IMR-90 (cell line): ENCODE data around the gene SRD5A3. TPM values are rescaled to one million over a fixed set of nuclear protein-coding genes. Genes with fewer than 3 reads are reported as not detected.

ENCODE experiments used
- ATAC-seq: fragments of 200-7000 bp; cut with Tn5 transposase; 2 replicates; pipeline ENCODE4 v1.9.1; 2020; ENCODE audit warnings: low read depth, mild to moderate bottlenecking, moderate library complexity
- BruUV-seq: library from RNA; stranded (reverse); fragments of 400-500 nt; replicated peaks from 2 replicates; lab custom pipeline; 2021; lab: Mats Ljungman, UMichigan
- CTCF ChIA-PET: fragments of 300-600 bp; formaldehyde crosslinking; extraction: SDS; loops from one replicate; lab custom pipeline; 2021; ENCODE audit warnings: antibody characterized with exemption; lab: Yijun Ruan, JAX
- POLR2A ChIA-PET: fragments of 300-600 bp; sonication (Branson Sonifier 250); formaldehyde crosslinking; loops from one replicate; lab custom pipeline; 2022; ENCODE audit warnings: antibody characterized with exemption; ENCODE audit not compliant: unreplicated experiment; lab: Charles Lee
- DNase-seq: peaks from one replicate; pipeline ENCODE4 v3.0.0; 2013
- H2AFZ ChIP-seq: replicated peaks from 2 replicates; pipeline ENCODE3; 2013; ENCODE audit warnings: low read length, mild to moderate bottlenecking; ENCODE audit not compliant: poor library complexity
- H2AK5ac ChIP-seq: 2 replicates; pipeline ENCODE4 v1.6.1; 2013; ENCODE audit warnings: low read depth, low read length, inconsistent platforms
- H2AK9ac ChIP-seq: replicated peaks from 2 replicates; pipeline ENCODE3; 2013; ENCODE audit warnings: mild to moderate bottlenecking, low read depth, low read length, moderate library complexity; ENCODE audit not compliant: poor library complexity
- H2BK120ac ChIP-seq: 2 replicates; pipeline ENCODE4 v1.6.1; 2013; ENCODE audit warnings: low read depth, low read length, inconsistent platforms
- H2BK15ac ChIP-seq: 3 replicates; pipeline ENCODE4 v1.6.1; 2013; ENCODE audit warnings: low read depth, low read length, inconsistent platforms
- H2BK20ac ChIP-seq: 2 replicates; pipeline ENCODE4 v1.6.1; 2013; ENCODE audit warnings: low read depth, mild to moderate bottlenecking, inconsistent platforms, low read length, moderate library complexity
- H2BK5ac ChIP-seq: 2 replicates; pipeline ENCODE4 v1.6.1; 2013; ENCODE audit warnings: mild to moderate bottlenecking, low read depth, low read length, inconsistent platforms; ENCODE audit not compliant: poor library complexity, severe bottlenecking
- H3K14ac ChIP-seq: replicated peaks from 2 replicates; pipeline ENCODE4 v1.6.1; 2013; ENCODE audit warnings: low read depth, low read length, inconsistent platforms
- H3K18ac ChIP-seq: 2 replicates; pipeline ENCODE4 v1.6.1; 2013; ENCODE audit warnings: low read depth, low read length, control low read depth
- H3K23ac ChIP-seq: 2 replicates; pipeline ENCODE4 v1.6.1; 2013; ENCODE audit warnings: low read depth, low read length, inconsistent platforms
- H3K27ac ChIP-seq: 2 replicates; pipeline ENCODE4 v1.5.1; 2013; ENCODE audit warnings: mild to moderate bottlenecking, control low read depth, low read length; ENCODE audit not compliant: insufficient read depth
- H3K27me3 ChIP-seq: 2 replicates; pipeline ENCODE4 v1.6.1; 2013; ENCODE audit warnings: low read length; ENCODE audit not compliant: control insufficient read depth, insufficient read depth
- H3K36me3 ChIP-seq: 2 replicates; pipeline ENCODE4 v1.6.1; 2013; ENCODE audit warnings: low read length, mixed read lengths; ENCODE audit not compliant: control insufficient read depth, insufficient read depth
- H3K4ac ChIP-seq: 2 replicates; pipeline ENCODE4 v1.6.1; 2013; ENCODE audit warnings: low read depth, low read length, inconsistent platforms
- H3K4me1 ChIP-seq: 2 replicates; pipeline ENCODE4 v1.6.1; 2013; ENCODE audit warnings: low read length, mixed read lengths; ENCODE audit not compliant: control insufficient read depth, insufficient read depth
- H3K4me2 ChIP-seq: 2 replicates; pipeline ENCODE4 v1.6.1; 2013; ENCODE audit warnings: low read depth, mild to moderate bottlenecking, control low read depth, low read length, moderate library complexity
- H3K4me3 ChIP-seq: 2 replicates; pipeline ENCODE4 v1.5.1; 2013; ENCODE audit warnings: low read depth, mild to moderate bottlenecking, control low read depth, low read length, moderate library complexity; ENCODE audit not compliant: insufficient read depth
- H3K56ac ChIP-seq: 2 replicates; pipeline ENCODE4 v1.6.1; 2013; ENCODE audit warnings: low read length, inconsistent platforms; ENCODE audit not compliant: insufficient read depth; ENCODE audit errors: extremely low read depth
- H3K79me1 ChIP-seq, 2 experiments: 2 replicates each; pipeline ENCODE4 v1.6.1; 2013; ENCODE audit warnings: low read length in 2 of 2, inconsistent platforms in 1 of 2, low read depth in 1 of 2
- H3K9ac ChIP-seq: 2 replicates; pipeline ENCODE4 v1.6.1; 2013; ENCODE audit warnings: low read depth, low read length, control low read depth
- H3K9me1 ChIP-seq: 2 replicates; pipeline ENCODE4 v1.6.1; 2013; ENCODE audit warnings: low read length, inconsistent platforms; ENCODE audit not compliant: insufficient read depth
- H3K9me3 ChIP-seq: 2 replicates; pipeline ENCODE4 v1.6.1; 2013; ENCODE audit warnings: low read length; ENCODE audit not compliant: control insufficient read depth, insufficient read depth
- H4K20me1 ChIP-seq: 2 replicates; pipeline ENCODE4 v1.6.1; 2013; ENCODE audit warnings: low read length, inconsistent platforms; ENCODE audit not compliant: insufficient read depth
- H4K5ac ChIP-seq: 2 replicates; pipeline ENCODE4 v1.6.1; 2013; ENCODE audit warnings: mild to moderate bottlenecking, low read depth, low read length, control low read depth
- H4K8ac ChIP-seq, 2 experiments: 2 replicates each; pipeline ENCODE4 v1.6.1; 2013; ENCODE audit warnings: low read depth in 2 of 2, low read length in 2 of 2, control low read depth in 1 of 2, inconsistent platforms in 1 of 2
- H4K91ac ChIP-seq: 2 replicates; pipeline ENCODE4 v1.6.1; 2013; ENCODE audit warnings: low read depth, low read length, inconsistent platforms; ENCODE audit not compliant: insufficient read depth
- BHLHE40 ChIP-seq: fragments of 150-350 bp; IDR thresholded peaks from 2 replicates; pipeline ENCODE4 v1.6.1; 2016; ENCODE audit warnings: mild to moderate bottlenecking, low read depth, low read length
- CEBPB ChIP-seq: IDR thresholded peaks from 2 replicates; pipeline ENCODE4 v1.6.1; 2012; ENCODE audit warnings: low read depth, low read length, improper control_type of control experiment
- CHD1 ChIP-seq: IDR thresholded peaks from 2 replicates; pipeline ENCODE4 v1.6.1; 2012; ENCODE audit warnings: low read depth, low read length, improper control_type of control experiment
- CTCF ChIP-seq: conservative IDR thresholded peaks from 2 replicates; pipeline ENCODE4 v1.5.1; 2012; ENCODE audit warnings: mild to moderate bottlenecking, low read depth, low read length, improper control_type of control experiment
- ELK1 ChIP-seq: fragments of 150-350 bp; IDR thresholded peaks from 2 replicates; pipeline ENCODE4 v1.6.1; 2016; ENCODE audit warnings: low read depth, mild to moderate bottlenecking, low read length, moderate library complexity, borderline replicate concordance
- FOS ChIP-seq: fragments of 150-350 bp; IDR thresholded peaks from 2 replicates; pipeline ENCODE4 v1.6.1; 2016; ENCODE audit warnings: low read depth, low read length
- MAFK ChIP-seq: IDR thresholded peaks from 2 replicates; pipeline ENCODE4 v1.6.1; 2012; ENCODE audit warnings: low read depth, low read length, improper control_type of control experiment
- MAZ ChIP-seq: IDR thresholded peaks from 2 replicates; pipeline ENCODE4 v1.6.1; 2012; ENCODE audit warnings: low read depth, mild to moderate bottlenecking, low read length, improper control_type of control experiment, moderate library complexity, borderline replicate concordance
- MXI1 ChIP-seq: IDR thresholded peaks from 2 replicates; pipeline ENCODE4 v1.6.1; 2012; ENCODE audit warnings: low read depth, mild to moderate bottlenecking, low read length, moderate library complexity, borderline replicate concordance
- NFE2L2 ChIP-seq: fragments of 150-350 bp; IDR thresholded peaks from 2 replicates; pipeline ENCODE4 v1.6.1; 2016; ENCODE audit warnings: low read depth, mild to moderate bottlenecking, low read length
- POLR2A ChIP-seq: IDR thresholded peaks from 2 replicates; pipeline ENCODE4 v1.6.1; 2012; ENCODE audit warnings: mild to moderate bottlenecking, low read depth, low read length
- RAD21 ChIP-seq: IDR thresholded peaks from 2 replicates; pipeline ENCODE4 v1.6.1; 2012; ENCODE audit warnings: low read length, improper control_type of control experiment
- RCOR1 ChIP-seq: IDR thresholded peaks from 2 replicates; pipeline ENCODE4 v1.6.1; 2012; ENCODE audit warnings: mild to moderate bottlenecking, low read length, improper control_type of control experiment; ENCODE audit not compliant: insufficient replicate concordance
- RFX5 ChIP-seq: IDR thresholded peaks from 2 replicates; pipeline ENCODE4 v1.8.0; 2012; ENCODE audit warnings: low read depth, mild to moderate bottlenecking, low read length, moderate library complexity
- SMC3 ChIP-seq: fragments of 150-350 bp; IDR thresholded peaks from 2 replicates; pipeline ENCODE4 v1.6.1; 2016; ENCODE audit warnings: low read depth, mild to moderate bottlenecking, antibody characterized with exemption, low read length, moderate library complexity
- USF2 ChIP-seq: fragments of 150-350 bp; IDR thresholded peaks from 2 replicates; pipeline ENCODE4 v1.6.1; 2017; ENCODE audit warnings: mild to moderate bottlenecking, antibody characterized with exemption, low read length, low read depth
- WGBS, 2 experiments: methylation state at CpG; one replicate each; pipeline versions ENCODE4 v1.1.5 to v1.1.7; 2013; ENCODE audit warnings: missing lambda C conversion rate in 2 of 2; ENCODE audit not compliant: insufficient read length in 1 of 2; ENCODE audit errors: extremely low coverage in 2 of 2; 5-methylcytosine and 5-hydroxymethylcytosine counted together
- dilution Hi-C: fragments of 300-500 bp; cut with HindIII; formaldehyde crosslinking; loops from one replicate; pipeline ENCODE4 v1.14.3; 2018; ENCODE audit warnings: low sequenced_read_pairs; ENCODE audit not compliant: unreplicated experiment
- in situ Hi-C: fragments of 300-500 bp; cut with MboI; formaldehyde crosslinking; loops from 3 replicates; pipeline ENCODE4 v1.14.3; 2019; ENCODE audit warnings: low sequenced_read_pairs, inconsistent platforms, mixed read lengths
- intact Hi-C: fragments of 100-400 bp; cut with micrococcal nuclease; formaldehyde crosslinking; loops from 2 replicates; pipeline ENCODE4 v1.10.0; 2022
- polyA plus RNA-seq, 3 experiments: library from polyadenylated mRNA; depleted of rRNA; stranded (reverse); fragments of >200 nt; gene quantifications; 2 replicates each; pipeline ENCODE4 v1.2.3, GENCODE V29; 2012; ENCODE audit warnings: low replicate concordance in 1 of 3
- total RNA-seq: library from RNA; depleted of rRNA; stranded (reverse); fragments of >200 nt; gene quantifications from 2 replicates; pipeline ENCODE4 v1.2.3, GENCODE V29; 2012

Gene SRD5A3
- total and polyA plus RNA-seq, 2 of the 4 experiments (the other 2 are of a cell fraction) = 5.6 to 6.8 TPM

- H3K27ac ChIP-seq = no peak overlapping the region
- H3K36me3 ChIP-seq = no peaks in the 10 kb centered on the region
- no peak overlapping the region for H4K5ac ChIP-seq
- H2AK9ac ChIP-seq = no peak overlapping the region
- no peak for TF ChIP-seq CEBPB
- TF ChIP-seq RCOR1 = no peak
- TF ChIP-seq CHD1 = no peak
- TF ChIP-seq CTCF = no peak
- TF ChIP-seq MXI1 = no peak
- no peak for TF ChIP-seq FOS
- TF ChIP-seq POLR2A = no peak
- no peak for TF ChIP-seq RAD21
- no peak for TF ChIP-seq BHLHE40
- no peak for TF ChIP-seq ELK1
- no peak for TF ChIP-seq MAFK
- no peak for TF ChIP-seq SMC3
- TF ChIP-seq USF2 = no peak
- no peak for TF ChIP-seq RFX5
- TF ChIP-seq NFE2L2 = no peak
- no peak for TF ChIP-seq MAZ
- in situ Hi-C loops = no loop called here
- H3K9me3 ChIP-seq = no peaks in the 10 kb centered on the region
- peaks cover 4% of the 10 kb centered on the region; the same call in 1 of the 2 replicates for H3K4me1 ChIP-seq
- H2BK120ac ChIP-seq = no peak overlapping the region
- no peaks in the 10 kb centered on the region for H4K20me1 ChIP-seq
- ChIA-PET CTCF (no interaction called here), POLR2A (no interaction called here)
- no peak overlapping the region for H2BK15ac ChIP-seq
- no peak overlapping the region for H2AK5ac ChIP-seq
- DNase-seq (no peak), ATAC-seq (no peak)
- no peaks in the 10 kb centered on the region for H3K79me1 ChIP-seq
- H3K56ac ChIP-seq = no peak overlapping the region
- H3K9ac ChIP-seq = no peak overlapping the region
- no peak overlapping the region for H3K4me3 ChIP-seq
- no peak overlapping the region for H4K8ac ChIP-seq
- H3K18ac ChIP-seq = no peak overlapping the region
- no peak overlapping the region for H2BK5ac ChIP-seq
- no peak overlapping the region for H3K4ac ChIP-seq
- no peak overlapping the region for H2AFZ ChIP-seq
- no peak overlapping the region for H3K4me2 ChIP-seq
- no TSS peak for BruUV-seq
- no peaks in the 10 kb centered on the region; the same call in 1 of the 2 replicates for H3K9me1 ChIP-seq
- dilution Hi-C loops = no loop called here
- no peak overlapping the region for H4K91ac ChIP-seq
- H3K27me3 ChIP-seq = no peaks in the 10 kb centered on the region
- H3K23ac ChIP-seq = no peak overlapping the region
- no peak overlapping the region for H2BK20ac ChIP-seq
- intact Hi-C loops = no loop called here
- 93% methylated on average over 3 of the region's 7 CpGs; no CpG with 5 or more reads in 1 of the 2 experiments for WGBS, 2 experiments
- no peak overlapping the region for H3K14ac ChIP-seq
Observed at GRCh38 chr4:55381502-55381901, 35.5 kb downstream of the SRD5A3 start.
